Measurements from ENCODE around the gene ARHGAP40. TPM values are rescaled to one million over a fixed set of nuclear protein-coding genes. Genes with fewer than 3 reads are reported as not detected.

ARHGAP40 gene
- total RNA-seq, 3 donors from 2014 or later: 33.8 to 35.9 TPM; not detected in 1

GRCh38 chr20:38588303-38588702 is 13.3 kb upstream of the ARHGAP40 start:
- H3K4me1 ChIP-seq: no peaks in the 10 kb centered on the region
- H3K27ac ChIP-seq: no peak overlapping the region
- no peaks in the 10 kb centered on the region for H3K27me3 ChIP-seq
- intact Hi-C loops (cut with DNase I; ENCODE audit: low total_unique reads): no loop called here
- H3K36me3 ChIP-seq: no peaks in the 10 kb centered on the region
- no peaks in the 10 kb centered on the region for H3K9me3 ChIP-seq
- no peak for DNase-seq (ENCODE audit: low spot score in 2 of 2)
- no peak for TF ChIP-seq CTCF (IDR thresholded peaks at IDR 0.05)
- TF ChIP-seq POLR2A (IDR thresholded peaks at IDR 0.05): no peak
- TF ChIP-seq POLR2AphosphoS5 (IDR thresholded peaks at IDR 0.05): no peak
- H3K4me3 ChIP-seq: no peak overlapping the region

DNA sequence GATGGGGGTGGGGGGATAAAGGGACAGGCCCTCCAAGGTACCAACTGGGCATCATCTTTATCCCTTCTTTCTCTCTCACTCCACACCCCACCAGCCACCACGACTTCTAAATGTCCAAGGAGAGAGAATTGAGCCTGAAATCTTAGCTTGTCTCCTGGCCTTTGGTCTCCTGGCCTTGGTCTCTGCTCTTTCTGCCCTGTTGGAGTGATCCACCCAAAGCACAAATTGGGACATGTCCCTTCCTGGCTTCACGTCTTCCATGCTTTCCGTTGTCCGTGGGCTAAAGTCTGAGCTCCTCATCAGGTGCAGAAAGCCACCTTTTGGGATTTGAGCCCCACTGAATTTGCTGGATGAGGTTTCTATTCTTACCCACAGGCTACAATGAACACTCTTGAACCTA is 12.3 kb upstream of the ARHGAP40 start:
- intact Hi-C loops (cut with DNase I; ENCODE audit: low total_unique reads): no loop called here
- Histone ChIP-seq H3K27ac (no peak overlapping the region), H3K27me3 (no peaks in the 10 kb centered on the region), H3K4me3 (no peak overlapping the region), H3K36me3 (no peaks in the 10 kb centered on the region), H3K9me3 (no peaks in the 10 kb centered on the region), H3K4me1 (no peaks in the 10 kb centered on the region)
- DNase-seq (ENCODE audit: low spot score in 2 of 2): no peak
- TF ChIP-seq POLR2AphosphoS5 (IDR thresholded peaks at IDR 0.05): no peak
- TF ChIP-seq POLR2A (IDR thresholded peaks at IDR 0.05): no peak
- TF ChIP-seq CTCF (IDR thresholded peaks at IDR 0.05): no peak

DNA sequence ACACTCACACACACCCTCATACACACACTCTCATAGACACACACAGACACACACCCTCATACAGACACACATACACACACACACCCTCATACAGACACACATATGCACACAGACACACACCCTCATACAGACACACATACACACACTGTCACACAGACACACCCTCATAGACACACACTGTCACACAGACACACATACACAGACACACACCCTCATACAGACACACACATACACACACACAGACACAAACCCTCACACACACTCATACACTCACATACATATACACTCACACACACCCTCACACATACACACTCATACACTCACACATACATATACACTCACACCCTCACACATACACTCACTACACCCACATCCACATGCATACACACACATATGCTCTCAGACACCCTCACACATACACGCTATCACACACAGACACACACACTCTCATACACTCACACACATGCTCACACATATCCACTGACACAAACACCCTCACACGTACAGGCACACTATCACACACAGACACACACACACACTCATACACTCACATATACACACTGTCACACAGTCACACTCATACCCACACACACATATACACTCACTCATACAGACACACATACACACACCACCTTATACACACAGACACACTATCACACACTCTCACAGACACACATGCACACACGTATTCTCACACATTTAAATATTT is 11.5 kb upstream of the ARHGAP40 start:
- H3K27me3 ChIP-seq: no peaks in the 10 kb centered on the region
- H3K9me3 ChIP-seq: no peaks in the 10 kb centered on the region
- intact Hi-C loops (cut with DNase I; ENCODE audit: low total_unique reads): no loop called here
- H3K4me3 ChIP-seq: no peak overlapping the region
- TF ChIP-seq POLR2AphosphoS5 (IDR thresholded peaks at IDR 0.05) (no peak), POLR2A (IDR thresholded peaks at IDR 0.05) (no peak), CTCF (IDR thresholded peaks at IDR 0.05) (no peak)
- no peaks in the 10 kb centered on the region for H3K36me3 ChIP-seq
- DNase-seq (ENCODE audit: low spot score in 2 of 2): no peak
- H3K27ac ChIP-seq: no peak overlapping the region
- H3K4me1 ChIP-seq: no peaks in the 10 kb centered on the region

- DNase-seq (ENCODE audit: low spot score in 2 of 2): no peak
Observed at GRCh38 chr20:38590676-38591473, 10.7 kb upstream of the ARHGAP40 start.

More at GRCh38 chr20:38590676-38591473, 10.7 kb upstream of the ARHGAP40 start:
- no peaks in the 10 kb centered on the region for H3K4me1 ChIP-seq
- H3K9me3 ChIP-seq: no peaks in the 10 kb centered on the region
- no peak overlapping the region for H3K4me3 ChIP-seq
- H3K36me3 ChIP-seq: no peaks in the 10 kb centered on the region
- intact Hi-C loops (cut with DNase I; ENCODE audit: low total_unique reads): no loop called here
- TF ChIP-seq POLR2AphosphoS5 (IDR thresholded peaks at IDR 0.05) (no peak), POLR2A (IDR thresholded peaks at IDR 0.05) (no peak), CTCF (IDR thresholded peaks at IDR 0.05) (no peak)
- H3K27me3 ChIP-seq: no peaks in the 10 kb centered on the region
- H3K27ac ChIP-seq: no peak overlapping the region
